Upper lobe of left lung (tissue), 4 donors: Measurements from ENCODE around the gene CCDC124.

Experiments used
- EP300 ChIP-seq, 4 donors: sonication (generic); formaldehyde crosslinking; IDR thresholded peaks; one replicate each; pipeline ENCODE4 v1.5.1; 2017; ENCODE audit warnings: antibody characterized with exemption in 4 of 4, control low read depth in 2 of 4
- POLR2A ChIP-seq, 4 donors: fragments of 450-650 bp; IDR thresholded peaks; one replicate each; pipeline ENCODE4 v1.5.1; 2016 to 2017; ENCODE audit warnings: antibody characterized with exemption in 4 of 4, mild to moderate bottlenecking in 2 of 4
- TF ChIP-seq, protein P1 (sequence below), 6 experiments: fragments of 450-650 bp in 4 of 6; fragments of 200-600 bp in 2 of 6; sonication (generic) in 2 of 6; IDR thresholded peaks; one replicate each; pipeline ENCODE4 v1.5.1; 2016 to 2019; ENCODE audit warnings: antibody characterized with exemption in 6 of 6

DNA sequence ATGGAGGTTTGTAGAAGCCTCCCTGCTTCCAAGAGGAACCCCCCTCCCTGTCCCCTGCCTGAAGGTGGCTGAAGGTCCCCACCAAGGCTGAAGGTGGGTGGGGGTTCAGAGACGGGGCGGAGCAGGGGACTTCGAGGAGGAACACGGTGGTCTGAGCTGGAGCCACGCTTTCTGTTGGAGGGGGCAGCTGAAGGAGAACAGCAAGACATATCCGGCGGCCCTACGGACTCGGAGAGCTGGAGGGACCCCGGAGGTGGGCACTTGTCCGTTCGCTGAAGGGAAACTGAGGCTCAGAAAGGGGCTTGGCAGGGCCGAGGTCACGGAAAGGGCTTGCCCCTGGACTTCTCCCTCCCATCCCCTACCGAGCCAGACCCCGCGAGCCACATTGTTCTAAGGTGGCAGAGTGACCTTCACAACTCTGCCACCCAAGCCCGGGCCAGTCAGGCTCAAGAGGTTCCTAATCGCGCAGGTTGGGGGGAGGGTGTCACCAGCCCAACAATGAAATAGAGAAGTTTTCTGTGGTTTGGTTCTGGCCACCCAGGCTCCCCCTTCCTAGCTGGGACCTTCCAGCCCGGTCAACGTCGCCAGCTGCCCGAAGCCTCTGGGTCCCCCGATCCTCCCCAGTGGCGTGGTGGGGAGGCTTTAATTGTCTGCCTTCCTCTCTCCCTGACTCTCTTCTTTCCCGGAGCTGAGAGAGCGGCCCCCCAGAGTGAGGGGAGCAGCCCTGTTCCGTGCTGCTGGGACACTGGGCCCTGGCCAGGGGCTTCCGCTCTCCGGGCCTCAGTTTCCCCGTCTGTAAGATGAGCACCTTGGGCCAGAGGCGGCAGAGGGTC is 18.6 kb downstream of the CCDC124 start:
- TF ChIP-seq POLR2A (IDR thresholded peaks at IDR 0.05) = no peak
- TF ChIP-seq, protein P1, sequence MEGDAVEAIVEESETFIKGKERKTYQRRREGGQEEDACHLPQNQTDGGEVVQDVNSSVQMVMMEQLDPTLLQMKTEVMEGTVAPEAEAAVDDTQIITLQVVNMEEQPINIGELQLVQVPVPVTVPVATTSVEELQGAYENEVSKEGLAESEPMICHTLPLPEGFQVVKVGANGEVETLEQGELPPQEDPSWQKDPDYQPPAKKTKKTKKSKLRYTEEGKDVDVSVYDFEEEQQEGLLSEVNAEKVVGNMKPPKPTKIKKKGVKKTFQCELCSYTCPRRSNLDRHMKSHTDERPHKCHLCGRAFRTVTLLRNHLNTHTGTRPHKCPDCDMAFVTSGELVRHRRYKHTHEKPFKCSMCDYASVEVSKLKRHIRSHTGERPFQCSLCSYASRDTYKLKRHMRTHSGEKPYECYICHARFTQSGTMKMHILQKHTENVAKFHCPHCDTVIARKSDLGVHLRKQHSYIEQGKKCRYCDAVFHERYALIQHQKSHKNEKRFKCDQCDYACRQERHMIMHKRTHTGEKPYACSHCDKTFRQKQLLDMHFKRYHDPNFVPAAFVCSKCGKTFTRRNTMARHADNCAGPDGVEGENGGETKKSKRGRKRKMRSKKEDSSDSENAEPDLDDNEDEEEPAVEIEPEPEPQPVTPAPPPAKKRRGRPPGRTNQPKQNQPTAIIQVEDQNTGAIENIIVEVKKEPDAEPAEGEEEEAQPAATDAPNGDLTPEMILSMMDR (IDR thresholded peaks at IDR 0.05) = no peak
- TF ChIP-seq EP300 (IDR thresholded peaks at IDR 0.05) = no peak
